T-helper 1 cell treated with Interleukin-12 subunit alpha and Interleukin-12 subunit beta and Interleukin-4 antibody, amounts not matched to agents 30 μg/mL and 1 μg/mL, for 36 hours (primary cell): Measurements from ENCODE around the gene MAF.

Experiments
- H3K27ac Mint-ChIP-seq: one replicate; pipeline ENCODE4 v1.8.0; 2021; ENCODE audit warnings: mild to moderate bottlenecking, mixed read lengths
- H3K27me3 Mint-ChIP-seq: one replicate; pipeline ENCODE4 v1.8.0; 2021; ENCODE audit warnings: low read depth, mixed read lengths
- H3K36me3 Mint-ChIP-seq: one replicate; pipeline ENCODE4 v1.8.0; 2021; ENCODE audit warnings: low read depth, mixed read lengths
- H3K4me1 Mint-ChIP-seq: one replicate; pipeline ENCODE4 v1.8.0; 2021; ENCODE audit warnings: low read depth, mixed read lengths
- H3K4me3 Mint-ChIP-seq: one replicate; pipeline ENCODE4 v1.8.0; 2021; ENCODE audit warnings: mild to moderate bottlenecking, moderate library complexity, mixed read lengths
- H3K9me3 Mint-ChIP-seq: one replicate; pipeline ENCODE4 v1.8.0; 2021; ENCODE audit warnings: mixed read lengths

The MAF gene

DNA sequence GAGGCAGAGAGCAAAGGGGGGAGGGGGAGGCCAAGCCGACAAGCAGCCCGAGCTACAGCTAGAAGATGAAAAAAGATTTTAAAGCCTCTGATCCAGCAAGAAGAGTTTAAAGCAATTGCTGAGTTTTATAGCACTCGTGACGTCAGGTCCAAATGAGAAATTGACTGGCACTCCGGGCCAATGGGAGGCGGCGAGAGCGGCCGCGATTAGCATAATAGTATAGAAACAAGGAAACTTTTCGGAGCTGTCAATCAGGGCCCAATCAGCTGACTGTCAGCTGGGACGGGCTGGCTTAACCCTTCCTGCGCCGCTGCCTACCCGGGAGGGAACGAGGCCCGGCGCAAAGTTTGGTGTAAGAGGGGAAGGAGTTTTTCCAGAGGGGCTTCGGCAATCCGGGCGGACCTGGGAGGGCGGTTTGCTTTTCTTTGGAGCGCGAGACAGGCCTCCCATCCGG, at the start of gene MAF:
TSS of gene MAF (minus strand) at position 100 of the 454 bp plus-strand sequence. CDS start 835 bp downstream, outside the sequence.
- Mint-ChIP-seq H3K36me3 (peaks cover 23% of the 10 kb centered on the region), H3K27me3 (peaks cover 7% of the 10 kb centered on the region), H3K4me1 (peaks cover 36% of the 10 kb centered on the region)

DNA sequence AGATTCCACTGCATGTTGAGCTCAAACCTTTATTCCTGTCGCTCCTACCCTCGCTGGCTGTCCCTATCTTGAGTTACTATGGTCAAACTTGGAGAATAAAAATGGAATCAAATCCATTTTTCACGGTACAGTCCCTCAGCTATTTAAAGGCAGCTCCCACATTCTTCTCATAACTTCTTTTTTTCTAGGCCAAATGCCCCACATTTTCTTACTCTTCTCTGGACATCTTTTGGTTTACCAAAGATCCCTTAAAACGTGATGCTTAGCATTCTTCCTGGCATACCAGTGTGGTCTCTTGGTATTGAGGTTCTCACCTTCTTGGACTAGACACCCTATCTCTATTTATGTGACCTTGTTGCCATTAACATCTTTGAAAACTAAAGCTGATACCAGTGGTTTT, 48.3 kb upstream of the MAF start:
- peaks cover 18% of the 10 kb centered on the region for H3K27me3 Mint-ChIP-seq
- H3K4me3 Mint-ChIP-seq: no peak overlapping the region
- peaks cover 8% of the 10 kb centered on the region for H3K4me1 Mint-ChIP-seq
- H3K9me3 Mint-ChIP-seq: peaks cover 5% of the 10 kb centered on the region
- no peaks in the 10 kb centered on the region for H3K36me3 Mint-ChIP-seq
- no peak overlapping the region for H3K27ac Mint-ChIP-seq

More for the DNA sequence above, at the start of gene MAF:
- peak within 1 kb of the TSS; percentile 94 for H3K27ac Mint-ChIP-seq
- H3K4me3 Mint-ChIP-seq: peak within 1 kb of the TSS; percentile 93
- no peaks in the 10 kb centered on the region for H3K9me3 Mint-ChIP-seq

DNA sequence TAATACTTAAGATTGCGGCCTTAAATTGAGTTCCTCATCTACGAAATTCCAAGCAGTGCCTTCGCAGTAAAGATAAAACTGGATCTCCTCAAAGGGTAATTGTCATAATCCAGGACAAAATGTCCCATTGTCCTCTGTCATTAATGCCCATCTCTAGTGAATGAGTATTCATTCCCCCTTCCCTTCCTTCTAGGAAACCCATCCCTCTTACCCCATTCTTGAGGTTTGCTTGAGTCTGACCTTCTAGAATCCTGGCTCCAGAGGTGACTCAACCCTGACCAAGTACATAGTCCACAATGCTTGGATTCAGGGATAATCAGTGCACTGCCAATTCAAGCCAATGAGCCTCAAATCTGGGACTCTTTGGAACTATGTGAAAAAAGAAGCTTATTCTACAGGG, 47.0 kb upstream of the MAF start:
- Mint-ChIP-seq H3K4me3 (no peak overlapping the region), H3K4me1 (peaks cover 14% of the 10 kb centered on the region), H3K27ac (no peak overlapping the region), H3K9me3 (peaks cover 9% of the 10 kb centered on the region), H3K36me3 (no peaks in the 10 kb centered on the region), H3K27me3 (peaks cover 18% of the 10 kb centered on the region)

DNA sequence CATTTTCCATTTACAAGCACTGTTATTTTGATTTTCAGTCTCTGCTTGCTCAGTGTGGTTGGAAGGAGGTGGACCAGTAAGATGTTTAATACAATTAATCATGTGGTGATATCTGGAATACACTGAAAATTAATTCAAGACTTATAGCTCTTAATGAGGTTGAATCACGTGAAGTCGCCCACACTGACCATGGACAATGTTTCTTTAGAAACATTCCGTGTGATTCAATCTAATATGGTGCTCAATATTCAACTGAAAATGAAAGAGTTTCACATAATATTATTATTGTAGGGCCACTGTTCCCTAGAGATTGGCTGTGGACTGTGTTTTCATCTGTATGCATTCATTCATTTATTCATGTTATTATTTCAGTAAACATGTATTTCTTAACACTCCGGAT, 45.2 kb upstream of the MAF start:
- Mint-ChIP-seq H3K9me3 (peaks cover 9% of the 10 kb centered on the region), H3K4me1 (peaks cover 26% of the 10 kb centered on the region), H3K27me3 (peaks cover 18% of the 10 kb centered on the region), H3K36me3 (no peaks in the 10 kb centered on the region), H3K4me3 (no peak overlapping the region), H3K27ac (no peak overlapping the region)

DNA sequence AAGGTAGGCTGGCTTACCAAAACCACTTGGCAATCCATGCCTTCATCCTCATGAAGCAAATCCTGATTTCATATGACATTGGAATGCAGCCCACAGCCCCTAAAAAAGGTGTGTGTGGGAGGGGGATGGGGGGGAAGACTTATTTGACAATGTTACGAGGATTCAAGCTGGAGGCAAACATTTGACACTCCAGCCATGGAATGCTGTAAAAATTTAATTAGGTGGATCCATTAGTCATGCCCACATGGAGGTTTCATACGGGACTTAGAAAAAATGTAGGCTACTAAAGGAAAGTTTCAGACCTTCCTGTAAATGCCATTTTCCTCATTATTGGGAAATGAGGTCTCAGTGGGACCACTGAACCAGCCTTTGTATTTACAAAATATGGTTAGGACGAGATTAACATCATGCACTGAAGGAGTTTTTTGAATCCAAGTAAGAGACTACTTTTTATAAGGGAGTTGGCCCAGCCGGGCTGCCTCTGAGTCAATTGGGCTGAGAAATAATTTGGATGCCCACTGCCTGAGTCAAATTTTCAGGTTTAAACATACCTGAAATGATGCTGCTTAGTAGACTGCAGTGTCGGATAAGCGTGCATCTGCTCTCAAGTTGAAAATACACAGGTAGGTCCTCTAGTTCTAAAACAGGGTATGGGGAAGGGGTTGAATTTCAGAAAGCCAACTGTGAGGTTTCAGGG, 44.6 kb upstream of the MAF start:
- peaks cover 26% of the 10 kb centered on the region for H3K4me1 Mint-ChIP-seq
- no peak overlapping the region for H3K4me3 Mint-ChIP-seq
- H3K9me3 Mint-ChIP-seq: peaks cover 9% of the 10 kb centered on the region
- H3K36me3 Mint-ChIP-seq: no peaks in the 10 kb centered on the region
- peaks cover 18% of the 10 kb centered on the region for H3K27me3 Mint-ChIP-seq
- H3K27ac Mint-ChIP-seq: no peak overlapping the region

DNA sequence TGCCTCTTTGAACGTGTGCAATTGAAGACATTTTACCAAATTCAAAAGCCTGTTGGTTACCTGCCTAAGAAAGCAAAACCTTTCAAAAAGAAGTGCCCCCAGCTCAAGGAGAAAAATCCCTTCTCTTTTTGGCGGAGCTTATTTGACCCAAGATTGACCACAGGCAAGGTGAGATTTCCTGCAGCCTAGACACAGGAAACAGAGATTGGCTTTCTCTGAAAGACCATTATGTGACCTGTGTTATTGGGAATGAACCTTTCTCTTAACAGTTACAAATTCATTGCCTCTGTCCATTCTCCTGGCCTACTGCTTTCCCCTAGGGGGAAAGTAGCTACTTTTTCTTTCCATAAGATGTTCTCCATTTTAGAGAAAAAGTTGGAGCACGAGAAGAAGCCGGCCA, 42.1 kb upstream of the MAF start:
- Mint-ChIP-seq H3K4me1 (peaks cover 40% of the 10 kb centered on the region), H3K9me3 (peaks cover 9% of the 10 kb centered on the region), H3K27ac (peak overlapping the region; percentile 24), H3K36me3 (peaks cover 3% of the 10 kb centered on the region), H3K4me3 (no peak overlapping the region), H3K27me3 (peaks cover 9% of the 10 kb centered on the region)

DNA sequence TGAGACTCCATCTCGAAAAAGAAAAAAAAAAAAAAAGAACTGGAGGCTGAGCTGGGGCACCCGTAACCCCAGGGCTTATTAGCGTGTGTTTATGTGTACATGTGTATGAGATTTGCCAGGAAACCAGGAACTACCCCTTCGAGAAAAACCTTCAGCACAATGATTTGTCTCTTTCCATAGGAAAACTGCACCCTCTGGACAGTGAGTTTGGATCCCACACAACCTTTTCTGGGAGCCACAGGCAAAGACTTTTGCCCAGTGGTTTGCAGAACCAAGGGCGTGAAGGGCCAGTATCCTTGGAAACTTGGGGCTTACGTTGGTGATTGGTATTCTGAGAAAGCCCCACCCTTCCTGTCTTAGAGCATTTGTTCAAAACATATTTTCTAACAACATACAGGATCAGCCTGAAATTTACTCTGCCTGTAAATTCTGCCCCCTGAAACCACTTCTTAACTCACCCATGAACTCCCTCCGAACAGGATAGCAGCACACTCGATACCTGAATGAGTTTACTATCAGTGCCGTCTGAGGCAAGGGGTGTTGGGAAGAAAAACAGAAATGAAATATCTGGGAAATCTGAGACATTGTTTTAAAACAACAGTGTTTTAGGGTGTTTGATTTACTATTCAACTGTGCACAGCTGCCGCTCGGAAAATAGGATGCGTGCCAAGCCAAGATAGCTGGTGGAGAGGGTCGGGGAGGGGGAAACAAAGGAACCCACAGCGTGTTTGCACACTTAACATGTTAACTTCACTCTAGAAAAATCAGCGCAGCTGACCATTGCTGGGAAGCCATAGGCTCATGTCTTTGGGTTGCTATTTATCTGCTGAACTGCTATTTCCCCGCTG, 40.2 kb upstream of the MAF start:
- peak overlapping the region; percentile 97 for H3K27ac Mint-ChIP-seq
- H3K36me3 Mint-ChIP-seq: peaks cover 3% of the 10 kb centered on the region
- peak overlapping the region; percentile 21 for H3K4me3 Mint-ChIP-seq
- H3K9me3 Mint-ChIP-seq: peaks cover 4% of the 10 kb centered on the region
- peaks cover 36% of the 10 kb centered on the region for H3K4me1 Mint-ChIP-seq
- no peaks in the 10 kb centered on the region for H3K27me3 Mint-ChIP-seq

DNA sequence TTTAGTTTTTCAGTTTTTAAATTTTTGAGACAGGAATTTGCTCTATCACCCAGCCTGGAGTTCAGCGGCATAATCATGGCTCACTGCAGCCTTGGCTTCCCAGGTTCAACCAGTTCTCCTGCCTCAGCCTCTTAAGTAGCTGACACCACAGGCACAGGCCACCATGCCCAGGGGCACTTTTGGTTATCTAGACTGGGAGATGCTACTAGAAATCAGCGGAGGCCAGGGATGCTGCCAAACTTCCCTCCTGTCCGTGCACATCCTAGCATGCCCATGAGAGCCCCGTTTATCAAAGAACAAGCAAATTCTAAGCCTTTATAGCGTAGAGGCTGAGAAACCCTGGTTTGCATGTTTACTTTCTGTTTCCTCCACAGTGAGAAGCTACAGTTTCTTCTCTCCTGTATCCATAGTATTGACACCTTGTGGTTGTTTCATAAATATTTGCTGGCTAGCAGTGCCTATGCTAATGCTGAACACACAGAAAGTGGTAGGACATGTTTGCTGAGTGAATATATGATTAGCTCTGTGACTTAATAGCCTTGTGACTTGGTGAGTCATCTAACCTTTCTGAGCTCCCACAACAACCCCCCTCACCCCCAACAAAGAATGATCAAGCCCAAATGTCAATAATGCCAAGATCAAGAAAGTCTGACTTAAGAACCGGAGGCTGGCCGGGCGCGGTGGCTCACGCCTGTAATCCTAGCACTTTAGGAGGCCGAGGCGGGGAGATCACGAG, 39.2 kb upstream of the MAF start:
- peaks cover 38% of the 10 kb centered on the region for H3K4me1 Mint-ChIP-seq
- H3K4me3 Mint-ChIP-seq: peak overlapping the region; percentile 73
- H3K27ac Mint-ChIP-seq: peak overlapping the region; percentile 97

DNA sequence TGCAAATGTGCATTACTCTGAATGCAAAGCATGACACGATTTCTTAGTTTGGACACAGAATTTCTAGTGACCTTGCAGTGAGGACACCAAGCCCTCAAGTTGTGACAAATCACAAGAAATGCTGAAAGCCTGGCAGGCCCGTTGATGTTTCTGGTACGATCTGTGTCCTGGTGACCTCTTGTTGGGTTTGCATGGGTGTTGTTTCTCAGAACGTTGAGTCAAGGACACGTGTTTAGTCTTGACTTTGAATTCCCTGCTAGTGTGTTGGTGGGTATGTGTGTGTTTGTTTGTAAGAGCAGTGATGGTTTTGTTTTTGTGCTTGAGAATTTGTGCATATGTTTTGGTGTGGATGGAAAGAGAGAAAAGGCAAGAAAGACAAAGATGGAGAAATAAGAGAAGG, 37.8 kb upstream of the MAF start:
- Mint-ChIP-seq H3K27ac (peak overlapping the region; percentile 9), H3K9me3 (peaks cover under 1% of the 10 kb centered on the region), H3K36me3 (peaks cover 3% of the 10 kb centered on the region), H3K4me3 (no peak overlapping the region), H3K4me1 (peaks cover 40% of the 10 kb centered on the region), H3K27me3 (no peaks in the 10 kb centered on the region)

More for the DNA sequence above, 39.2 kb upstream of the MAF start:
- Mint-ChIP-seq H3K9me3 (peaks cover 4% of the 10 kb centered on the region), H3K36me3 (peaks cover 3% of the 10 kb centered on the region), H3K27me3 (no peaks in the 10 kb centered on the region)

DNA sequence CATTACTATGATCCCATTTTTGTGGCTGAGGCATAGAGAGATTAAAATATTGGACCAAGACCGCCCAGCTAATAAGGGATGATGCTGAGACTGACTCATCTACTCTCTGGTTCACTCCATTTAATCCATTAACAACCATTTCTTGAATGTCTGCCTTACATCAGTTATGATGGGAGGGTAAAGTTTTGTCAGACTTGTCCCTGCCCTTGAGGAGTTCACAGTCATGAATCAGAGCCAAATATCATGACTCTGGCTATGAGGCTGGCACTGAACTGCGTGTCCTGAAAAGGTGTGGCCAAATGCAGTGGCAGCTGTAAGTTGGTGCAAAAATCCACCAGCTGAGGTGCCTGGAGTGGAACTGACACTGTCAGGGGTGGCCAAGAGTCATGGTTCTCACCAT, 35.0 kb upstream of the MAF start:
- peaks cover 39% of the 10 kb centered on the region for H3K4me1 Mint-ChIP-seq
- H3K36me3 Mint-ChIP-seq: peaks cover 5% of the 10 kb centered on the region
- no peaks in the 10 kb centered on the region for H3K9me3 Mint-ChIP-seq
- no peak overlapping the region for H3K27ac Mint-ChIP-seq
- no peaks in the 10 kb centered on the region for H3K27me3 Mint-ChIP-seq
- no peak overlapping the region for H3K4me3 Mint-ChIP-seq

DNA sequence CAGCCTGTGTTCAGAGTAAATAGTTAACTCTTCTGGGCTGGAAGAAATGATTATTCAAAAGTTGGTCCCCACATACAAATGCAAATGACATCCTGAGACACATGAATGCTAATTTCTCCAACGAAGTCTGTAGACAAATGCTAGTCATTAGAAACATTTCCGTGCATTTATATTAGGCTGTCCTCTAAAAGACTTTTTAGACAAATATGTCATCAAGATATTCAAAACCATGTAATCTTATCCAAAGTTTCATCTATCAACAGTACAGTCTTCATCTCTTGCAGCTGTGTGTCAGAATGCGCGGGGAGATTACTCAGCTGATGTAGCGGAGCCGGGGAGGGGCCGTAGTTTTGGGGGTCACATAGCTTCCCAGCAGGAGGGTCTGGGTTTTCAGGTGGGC, 33.8 kb upstream of the MAF start:
- Mint-ChIP-seq H3K27me3 (no peaks in the 10 kb centered on the region), H3K36me3 (peaks cover 6% of the 10 kb centered on the region), H3K9me3 (no peaks in the 10 kb centered on the region), H3K4me3 (no peak overlapping the region), H3K27ac (no peak overlapping the region), H3K4me1 (peaks cover 40% of the 10 kb centered on the region)

DNA sequence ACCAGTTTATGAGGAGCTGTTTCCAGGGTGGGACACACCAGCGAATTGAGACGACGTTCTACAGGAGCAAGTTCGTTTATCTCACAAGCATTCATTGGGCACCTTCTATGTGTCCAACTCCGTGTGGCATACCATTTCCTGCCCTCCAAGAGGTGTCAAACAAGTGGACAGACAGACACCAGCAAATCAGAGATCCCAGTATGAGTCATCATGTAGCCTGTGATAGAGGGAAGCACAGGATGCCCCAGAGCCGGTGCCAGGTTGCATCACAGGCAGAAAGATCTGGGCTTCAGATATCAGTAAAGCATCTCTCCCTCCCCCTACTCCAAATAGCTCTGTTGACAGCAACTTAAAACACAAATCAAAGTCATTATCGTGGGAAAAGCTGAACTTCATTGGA, 31.8 kb upstream of the MAF start:
- Mint-ChIP-seq H3K9me3 (peaks cover 3% of the 10 kb centered on the region), H3K27ac (no peak overlapping the region), H3K4me3 (no peak overlapping the region), H3K36me3 (peaks cover 10% of the 10 kb centered on the region), H3K27me3 (no peaks in the 10 kb centered on the region), H3K4me1 (peaks cover 51% of the 10 kb centered on the region)

DNA sequence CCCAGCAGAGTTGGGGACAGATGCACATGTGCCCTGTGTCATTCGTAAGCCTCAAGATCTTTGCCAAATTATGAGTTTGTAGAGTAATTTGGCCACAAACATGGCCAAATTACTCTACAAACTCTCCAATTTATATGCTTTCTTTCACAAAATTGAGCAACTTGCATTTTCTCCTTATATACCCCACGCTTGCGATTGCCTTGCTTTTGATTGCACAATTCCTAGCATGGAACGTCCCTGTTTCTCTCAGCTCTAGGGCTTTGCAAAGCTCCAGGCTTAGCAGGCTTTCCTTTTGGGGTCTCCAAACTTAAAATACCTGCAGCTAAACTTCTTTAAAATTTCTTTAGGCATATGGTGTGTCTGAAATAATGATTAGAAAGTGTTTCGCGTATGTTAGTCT, 28.5 kb upstream of the MAF start:
- peak overlapping the region; percentile 93 for H3K27ac Mint-ChIP-seq
- peaks cover 7% of the 10 kb centered on the region for H3K27me3 Mint-ChIP-seq
- H3K4me3 Mint-ChIP-seq: peak overlapping the region; percentile 61
- H3K9me3 Mint-ChIP-seq: peaks cover 3% of the 10 kb centered on the region
- peaks cover 63% of the 10 kb centered on the region for H3K4me1 Mint-ChIP-seq
- peaks cover 16% of the 10 kb centered on the region for H3K36me3 Mint-ChIP-seq

DNA sequence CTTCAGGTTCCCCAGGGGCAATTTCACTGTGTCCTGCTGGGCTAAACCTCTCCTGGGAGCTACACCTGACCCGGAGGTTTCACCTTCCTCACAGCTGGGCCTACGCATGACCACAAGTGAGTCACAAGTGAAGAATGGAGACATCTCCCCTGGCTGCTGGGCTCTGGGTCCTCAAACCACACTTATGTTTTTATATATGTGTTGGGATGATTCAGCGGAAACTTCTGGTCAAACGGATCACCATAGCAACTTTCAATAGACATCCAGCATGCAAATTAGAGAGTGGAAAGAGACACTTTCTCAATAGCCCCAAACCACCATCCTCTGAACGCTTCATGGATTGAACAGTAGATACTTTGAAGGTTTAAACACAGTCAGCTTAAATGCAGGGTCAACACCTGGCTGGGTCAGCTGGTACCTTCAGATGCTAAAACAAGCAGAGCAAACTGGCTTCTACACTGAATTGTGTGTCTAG, 28.0 kb upstream of the MAF start:
- Mint-ChIP-seq H3K27me3 (peaks cover 10% of the 10 kb centered on the region), H3K36me3 (peaks cover 16% of the 10 kb centered on the region), H3K27ac (peak overlapping the region; percentile 93), H3K9me3 (peaks cover 3% of the 10 kb centered on the region), H3K4me3 (peak overlapping the region; percentile 61), H3K4me1 (peaks cover 66% of the 10 kb centered on the region)
